ENCODE results near the gene STPG3.

Gene STPG3

DNA sequence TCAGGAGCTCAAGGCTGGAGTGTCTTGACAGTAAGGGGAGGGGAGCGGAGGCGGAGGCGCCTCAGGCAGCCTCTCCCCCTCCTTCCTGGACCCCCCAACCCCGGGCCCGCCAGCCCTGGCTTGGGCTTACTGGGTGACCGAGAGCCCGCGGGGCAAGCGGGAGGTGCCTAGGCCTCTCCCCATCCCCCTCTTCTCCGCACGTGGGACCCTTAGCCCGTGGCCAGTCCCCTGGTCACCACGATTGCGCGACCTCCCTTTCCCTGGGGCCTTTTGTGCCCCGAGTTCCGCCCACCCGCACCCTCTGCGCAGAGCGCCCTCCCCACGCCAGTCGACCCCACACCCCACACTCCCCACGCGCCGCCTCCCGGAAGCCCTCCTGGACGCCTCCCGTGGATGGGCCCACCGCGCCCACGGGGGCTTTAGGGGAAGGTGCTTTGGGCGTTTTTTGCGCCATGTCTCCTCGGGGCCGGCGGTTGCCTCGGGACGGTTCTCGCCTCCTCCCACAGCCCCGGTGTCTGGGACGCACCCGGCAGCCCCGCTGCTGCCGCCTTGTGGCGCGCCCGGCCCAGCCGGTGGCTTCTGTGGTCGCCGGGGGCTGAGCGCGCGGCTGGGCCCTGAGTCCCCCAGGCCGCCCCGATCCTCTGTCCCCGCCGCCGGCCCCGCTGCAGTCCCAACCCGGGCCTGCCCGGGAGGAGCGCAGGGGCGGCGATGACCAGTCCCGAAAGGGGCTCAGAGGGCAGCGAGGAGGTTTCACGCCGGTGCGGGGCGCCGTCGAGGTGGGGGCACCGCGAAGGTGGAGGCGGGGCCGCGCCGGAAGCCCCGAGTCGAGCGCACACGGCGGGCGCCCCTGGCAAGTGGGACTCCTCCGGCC is 29.6 kb downstream of the STPG3 start:
- DNase-seq = peak; percentile 69

DNA sequence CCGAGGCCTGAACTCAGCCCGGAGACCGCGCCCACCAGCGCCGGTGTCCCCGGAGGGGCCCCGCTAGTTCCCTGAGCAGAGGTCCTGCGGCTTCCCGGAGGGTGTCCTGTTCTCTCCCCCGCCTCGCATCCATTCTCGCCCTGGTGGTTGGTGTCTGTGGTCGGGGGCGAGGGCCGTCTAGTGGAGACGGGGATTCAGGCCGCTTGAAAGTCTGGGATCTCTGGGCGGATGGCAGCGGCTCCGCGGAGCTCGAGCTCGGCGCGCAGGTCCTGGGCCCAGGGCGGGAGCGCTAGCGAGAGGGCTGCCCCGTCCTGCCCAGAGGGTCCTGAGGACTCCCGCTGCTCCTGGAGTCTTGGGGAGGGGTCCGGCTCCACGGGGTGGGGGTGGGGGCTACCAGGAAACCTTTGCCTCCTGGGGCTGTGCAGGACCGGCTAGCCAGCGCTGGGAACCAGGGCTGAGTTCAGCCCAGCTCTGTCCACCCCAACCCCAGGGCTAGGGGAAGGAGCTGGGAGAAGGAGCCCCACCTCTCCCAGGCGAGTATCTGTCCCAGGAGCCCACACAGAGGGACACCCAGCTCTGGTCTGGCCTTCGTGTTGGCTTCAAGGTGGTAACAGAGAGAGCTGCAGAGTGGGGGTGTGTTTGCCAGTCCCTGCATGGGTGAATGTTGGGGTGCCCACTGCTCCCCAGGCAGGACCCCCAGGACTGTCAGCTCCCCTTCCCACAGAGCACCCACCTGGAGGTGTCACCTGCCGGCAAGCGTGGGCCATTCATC is 30.4 kb downstream of the STPG3 start:
- DNase-seq = no peak

DNA sequence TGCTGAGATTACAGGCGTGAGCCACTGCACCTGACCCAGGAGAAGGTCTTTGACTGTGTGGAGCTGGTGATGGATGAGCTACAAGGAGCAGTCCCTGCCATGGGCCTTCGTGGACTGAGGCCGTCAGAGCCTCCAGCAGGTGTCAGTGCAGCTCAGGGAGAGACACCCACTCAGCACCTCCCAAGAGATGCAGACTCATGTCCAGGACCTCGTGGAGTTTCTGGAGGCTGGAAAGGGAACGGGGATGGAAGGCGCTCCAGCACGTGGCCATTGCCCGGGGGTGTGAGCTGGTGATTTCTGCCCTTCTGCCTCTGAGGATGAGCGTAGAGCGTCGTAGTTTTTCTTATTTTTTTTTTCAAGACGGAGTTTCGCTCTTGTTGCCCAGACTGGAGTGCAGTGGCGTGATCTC is 35.9 kb downstream of the STPG3 start:
- DNase-seq = peak; percentile 10

- DNase-seq = peak; percentile 23
Measured at GRCh38 chr9:137293094-137293481, 42.0 kb downstream of the STPG3 start.

- no peak for DNase-seq
Measured at GRCh38 chr9:137293482-137294090, 42.5 kb downstream of the STPG3 start.

DNA sequence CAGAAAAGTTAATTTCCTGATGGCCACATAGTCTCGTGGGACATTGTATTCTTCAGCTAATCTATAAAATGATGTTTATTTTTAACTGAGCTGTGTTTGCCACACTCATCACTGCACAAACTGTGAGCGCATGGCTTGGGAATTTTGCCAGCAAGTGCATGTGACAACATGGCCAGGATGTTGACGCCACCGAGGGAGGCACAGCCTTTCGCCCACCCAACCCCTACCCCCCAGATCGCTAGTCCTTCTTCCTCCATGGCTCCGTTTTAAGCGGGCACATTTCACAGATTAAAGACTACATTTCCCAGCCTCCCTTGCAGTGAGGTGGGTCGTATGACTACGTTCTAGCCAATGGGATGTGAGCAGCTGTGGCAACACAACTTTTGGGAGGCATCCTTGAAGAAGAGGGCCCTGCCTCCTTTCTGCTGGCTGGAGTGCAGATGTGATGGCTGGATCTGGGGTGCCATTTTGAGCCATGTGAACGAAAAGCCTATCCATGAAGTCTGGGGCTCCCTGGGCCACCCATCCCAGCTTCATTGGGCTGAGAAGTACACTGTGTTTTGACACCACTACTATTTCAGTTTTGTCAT is 43.1 kb downstream of the STPG3 start:
- no peak for DNase-seq

DNA sequence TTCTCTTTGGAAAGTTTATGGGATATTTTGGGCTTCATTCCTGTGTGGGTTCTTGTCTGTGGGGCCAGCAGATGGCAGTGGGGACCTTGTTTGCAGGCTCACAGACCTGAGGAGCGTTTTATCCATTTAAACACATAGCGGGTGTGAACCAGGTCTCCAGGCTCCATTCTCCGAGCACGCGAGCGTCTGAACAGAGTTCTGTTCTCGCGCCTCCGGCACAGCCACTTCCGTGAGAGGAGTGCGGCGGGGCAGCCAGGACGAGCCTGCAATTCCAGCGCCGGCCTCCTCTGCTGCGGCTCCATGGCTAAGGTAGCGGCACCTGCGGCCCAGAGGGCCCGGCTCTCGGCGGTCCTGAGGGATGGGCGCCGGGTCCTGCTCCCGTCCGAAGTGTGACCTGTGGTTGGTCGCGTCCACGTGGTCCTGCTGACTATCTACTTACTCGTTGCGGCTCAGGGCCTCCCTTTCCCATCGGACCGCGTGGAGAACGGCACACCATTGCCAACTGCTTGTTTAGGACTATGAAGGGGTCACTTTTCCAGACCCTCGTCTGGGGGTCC is 43.7 kb downstream of the STPG3 start:
- peak; percentile 60 for DNase-seq

DNA sequence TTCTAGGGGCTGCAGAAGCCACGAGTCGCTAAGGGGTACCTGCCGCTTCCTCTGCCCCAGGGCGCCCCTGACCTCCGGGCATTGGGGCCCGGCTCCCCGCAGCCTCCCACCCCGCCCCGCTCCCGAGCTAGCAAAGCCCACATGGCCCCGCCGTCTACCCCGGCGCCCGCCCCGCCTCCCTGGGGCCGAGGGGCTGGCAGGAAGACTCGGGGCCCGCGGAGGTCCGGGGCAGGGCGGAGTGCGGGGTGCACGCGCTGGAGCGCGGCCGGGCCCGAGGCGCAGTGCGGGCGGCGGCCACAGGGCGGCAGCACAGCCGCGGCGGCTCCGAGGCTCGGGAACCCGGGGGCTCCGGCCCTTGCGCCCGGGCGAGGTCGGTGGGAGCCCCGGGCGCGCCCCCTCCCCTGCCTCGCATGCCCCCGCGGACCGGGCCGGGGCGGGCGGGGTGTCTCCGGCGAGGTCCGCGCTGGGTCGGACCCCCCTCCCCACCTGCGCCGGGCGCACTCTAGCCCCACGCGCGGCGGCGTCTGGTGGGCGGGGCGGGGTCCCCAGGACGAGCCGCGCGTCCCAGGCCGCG is 44.2 kb downstream of the STPG3 start:
- peak; percentile 22 for DNase-seq

GRCh38 chr9:137295849-137296669 is 45.0 kb downstream of the STPG3 start:
- peak; percentile 61 for DNase-seq

- peak; percentile 17 for DNase-seq
Measured at GRCh38 chr9:137296670-137297664, 45.9 kb downstream of the STPG3 start.

- DNase-seq = peak; percentile 1
Measured at GRCh38 chr9:137297966-137298365, 46.9 kb downstream of the STPG3 start.

GRCh38 chr9:137298401-137299202 is 47.5 kb downstream of the STPG3 start:
- peak; percentile 24 for DNase-seq

DNA sequence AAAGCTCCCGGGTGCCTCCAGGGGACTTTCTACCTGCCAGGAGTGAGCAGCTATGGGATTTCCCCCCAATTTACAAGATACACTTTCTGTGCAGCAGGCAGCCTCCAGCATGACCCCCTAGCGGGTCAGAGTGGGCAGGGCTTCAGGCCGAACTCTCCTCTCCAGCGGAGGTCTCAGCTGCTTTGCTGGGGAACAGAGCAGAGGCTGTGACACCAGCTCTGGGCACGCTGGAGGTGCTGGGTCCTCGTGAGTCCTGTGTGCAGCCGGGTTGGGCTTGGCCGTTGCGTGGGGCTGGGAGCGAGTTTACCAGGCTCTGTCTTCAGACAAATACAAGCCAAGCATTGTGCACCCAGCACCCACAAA is 48.1 kb downstream of the STPG3 start:
- no peak for DNase-seq

GRCh38 chr9:137299938-137300337 is 48.9 kb downstream of the STPG3 start:
- DNase-seq = peak; percentile 20

DNA sequence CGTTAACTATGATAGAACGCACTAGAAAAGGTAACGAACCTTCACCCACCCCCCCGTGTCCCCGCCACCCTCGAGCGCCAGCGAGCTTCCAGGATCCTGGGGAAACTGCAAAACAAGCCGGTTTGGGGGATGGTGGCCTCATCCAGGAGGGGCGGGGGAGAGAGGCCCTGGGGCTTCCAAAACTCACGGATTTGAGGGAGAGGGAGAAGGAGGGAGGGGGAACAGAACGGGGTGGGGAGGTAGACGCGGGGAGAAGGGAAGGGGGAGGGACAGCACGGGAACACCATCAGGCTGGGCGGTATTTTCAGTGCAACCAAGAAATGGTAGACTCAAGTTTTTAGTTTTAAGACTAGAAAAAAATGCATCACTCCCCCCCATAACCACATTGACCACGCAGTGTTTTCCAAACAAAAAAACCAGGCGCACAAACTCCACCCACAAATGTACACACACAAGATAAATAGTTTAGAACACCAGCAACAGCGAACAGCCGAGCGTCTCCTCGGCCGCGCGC is 49.5 kb downstream of the STPG3 start:
- DNase-seq = no peak

- peak; percentile 94 for DNase-seq
Measured at GRCh38 chr9:137301081-137301947, 50.2 kb downstream of the STPG3 start.

DNA sequence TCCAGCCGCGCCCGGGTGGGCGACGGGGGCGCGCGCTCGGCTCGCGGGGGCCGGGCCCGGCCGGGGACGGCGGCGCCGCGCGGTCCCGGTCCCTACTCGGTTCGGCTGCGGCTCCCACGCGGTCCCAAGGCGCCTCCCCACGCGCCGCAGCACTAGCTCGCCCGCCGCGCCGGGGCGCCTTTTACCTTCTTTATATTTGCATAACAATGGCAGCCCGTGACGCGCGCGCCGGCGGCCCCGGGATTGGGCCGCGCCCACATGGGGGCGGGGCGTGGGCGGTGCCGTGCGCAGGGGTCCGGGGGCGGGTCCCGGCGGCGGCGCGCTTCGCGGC is 51.0 kb downstream of the STPG3 start, which contains the start of gene NRARP:
TSS of gene NRARP (minus strand) at position 154 of the 331 bp plus-strand sequence. CDS start 343 bp downstream, outside the sequence.
- no peak for DNase-seq
